ENCODE measurements around the gene DISP1.
"Not testable (repeated sequence)": the region's sequence is repeated elsewhere in the genome, so short reads cannot be mapped to it uniquely, and the experiment has no call there.

The DISP1 gene

DNA sequence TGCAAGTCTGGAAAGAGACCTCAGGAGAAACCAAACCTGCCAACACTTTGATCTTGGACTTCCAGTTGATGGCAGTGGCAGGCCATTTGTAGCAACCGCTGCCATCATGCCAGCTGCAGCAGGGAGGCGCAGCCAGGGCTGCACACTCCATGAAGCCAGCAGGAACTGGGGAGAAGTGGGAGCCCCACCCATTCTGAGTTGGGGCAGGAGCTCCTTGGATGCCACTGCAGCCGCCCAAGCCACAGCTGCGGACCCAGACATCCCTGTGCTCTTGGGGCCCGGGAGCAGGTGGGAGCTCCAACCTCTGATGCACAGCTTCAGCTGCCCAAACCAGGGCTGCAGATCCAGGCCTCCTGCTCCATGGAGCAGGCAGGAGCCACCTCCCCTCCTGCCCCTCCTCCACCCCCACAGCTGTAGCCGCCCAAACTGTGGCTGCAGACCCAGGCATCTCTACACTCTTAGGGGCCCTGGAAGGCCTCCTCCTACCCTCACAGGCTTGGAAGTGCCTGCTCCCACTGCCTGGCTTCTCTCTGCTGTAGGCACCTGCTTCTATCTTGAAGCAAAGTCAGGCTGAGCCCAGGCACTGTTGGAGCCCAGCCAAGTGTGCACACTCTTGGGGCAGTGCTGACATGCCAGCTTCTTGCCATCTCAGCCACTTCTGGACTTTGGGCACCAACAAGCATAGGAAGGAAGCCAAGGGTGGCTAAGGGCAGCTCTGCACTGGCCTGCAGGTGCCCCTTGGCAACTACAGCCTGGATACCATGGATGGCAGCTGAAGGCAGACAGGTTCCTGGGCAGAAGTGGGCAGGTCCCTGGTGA, 20.0 kb upstream of the DISP1 start:
- DNase-seq: peak; percentile 16

DNA sequence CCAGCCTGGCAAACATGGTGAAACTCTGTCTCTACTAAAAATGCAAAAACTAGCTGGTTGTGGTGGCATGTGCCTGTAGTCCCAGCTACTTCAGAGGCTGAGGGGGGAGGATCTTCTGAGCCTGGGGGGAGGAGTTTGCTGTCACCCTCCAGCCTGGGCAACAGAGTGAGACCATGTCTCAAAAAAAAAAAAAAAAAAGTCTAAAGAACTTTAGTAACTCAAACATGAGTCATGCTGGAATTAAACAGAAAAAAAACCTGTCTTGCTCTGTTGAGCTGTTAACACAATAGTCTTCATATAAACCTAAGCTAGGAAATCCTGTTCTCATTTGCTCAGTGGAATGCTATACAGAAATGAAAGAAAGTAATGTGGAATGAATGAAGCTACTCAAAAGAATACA, 16.7 kb upstream of the DISP1 start:
- no peak for DNase-seq

DNA sequence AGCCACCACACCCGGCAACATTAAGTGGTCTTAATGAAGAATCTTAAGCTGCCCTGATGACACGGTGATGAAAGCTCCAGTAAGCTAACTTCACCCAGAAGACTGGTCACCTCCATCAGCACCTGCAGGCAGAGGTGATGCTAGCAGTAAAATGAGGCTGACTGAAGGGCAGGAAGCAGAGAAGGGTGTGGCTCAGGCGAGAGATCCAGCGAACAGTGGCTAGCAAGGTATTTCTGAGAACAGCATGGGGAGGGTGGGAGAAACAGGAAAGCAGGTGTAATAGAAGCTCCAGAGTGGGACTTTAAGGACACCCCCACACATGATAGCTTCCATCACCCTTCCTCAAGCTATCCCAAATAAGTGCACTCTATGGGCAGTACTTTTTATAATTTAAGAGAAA, 15.9 kb upstream of the DISP1 start:
- DNase-seq: no peak

DNA sequence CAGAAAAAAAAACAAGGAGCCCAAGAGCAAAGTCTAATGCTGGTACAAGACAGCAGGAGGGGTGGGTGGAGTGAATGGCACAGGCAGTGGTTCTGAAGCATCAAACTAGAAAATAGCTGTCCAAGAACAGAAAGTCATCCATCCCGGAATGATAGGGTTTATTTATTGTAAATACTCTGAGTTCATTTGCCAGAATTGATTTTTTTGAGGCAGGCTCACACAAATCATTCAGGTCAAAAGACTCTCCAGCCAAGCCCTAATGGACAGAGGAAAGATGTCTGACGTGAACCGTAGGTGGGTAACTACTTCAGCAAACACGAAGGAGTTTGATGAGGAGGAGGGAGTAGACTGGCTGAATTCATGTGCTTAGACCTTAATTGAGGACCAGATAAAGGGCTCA, 13.8 kb upstream of the DISP1 start:
- DNase-seq: no peak

DNA sequence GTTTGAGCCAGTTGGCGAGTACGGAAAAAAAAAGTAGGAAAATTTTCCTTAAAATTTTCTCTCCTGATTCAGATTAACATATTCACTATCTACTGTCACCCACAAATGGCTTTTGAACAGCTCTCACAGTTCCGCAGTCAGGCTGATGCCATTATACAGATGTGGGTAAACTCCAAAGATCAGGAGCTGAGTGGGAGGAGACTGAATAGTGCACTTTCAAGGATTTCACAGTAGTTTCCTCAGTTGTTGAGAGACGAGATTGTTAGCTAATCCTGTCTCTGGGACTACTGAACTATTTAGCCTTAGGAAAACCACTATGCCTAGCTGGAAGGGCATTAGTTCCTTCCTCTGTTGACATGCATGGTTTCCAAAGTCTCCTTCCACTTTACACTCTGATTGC, 3.2 kb upstream of the DISP1 start:
- no peak for DNase-seq

DNA sequence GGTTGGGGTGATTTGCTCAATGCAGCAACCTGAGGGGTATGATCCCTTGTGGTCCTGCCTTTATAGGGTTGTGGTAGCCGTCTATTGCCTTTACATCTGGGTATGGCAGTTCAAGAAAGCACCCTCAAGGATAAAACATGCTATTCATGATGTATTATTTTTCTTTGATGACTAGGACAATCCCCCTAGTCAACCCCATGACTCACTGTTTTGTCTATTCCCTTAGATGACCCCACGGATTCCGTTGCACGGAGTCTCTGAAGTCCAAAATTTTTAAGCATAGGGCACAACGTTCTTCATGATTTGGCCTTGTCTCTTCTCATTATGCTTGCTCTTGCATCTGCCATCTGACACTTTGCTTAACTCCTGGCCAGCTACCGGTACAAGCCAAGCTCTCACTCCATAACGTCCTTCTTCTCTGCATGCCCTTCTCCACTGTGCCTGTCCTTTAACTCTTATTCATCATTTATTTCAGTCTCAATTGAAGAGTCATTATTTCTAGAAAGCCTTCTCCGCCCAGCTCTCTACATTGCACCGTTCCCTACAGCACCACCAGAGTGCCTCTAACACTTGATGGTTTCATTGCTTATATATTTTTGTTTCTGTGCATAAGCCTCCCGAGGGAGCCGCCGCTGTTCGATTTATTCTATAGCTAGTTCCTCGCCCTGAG, 838 bp upstream of the DISP1 start:
- no peak for DNase-seq

DNA sequence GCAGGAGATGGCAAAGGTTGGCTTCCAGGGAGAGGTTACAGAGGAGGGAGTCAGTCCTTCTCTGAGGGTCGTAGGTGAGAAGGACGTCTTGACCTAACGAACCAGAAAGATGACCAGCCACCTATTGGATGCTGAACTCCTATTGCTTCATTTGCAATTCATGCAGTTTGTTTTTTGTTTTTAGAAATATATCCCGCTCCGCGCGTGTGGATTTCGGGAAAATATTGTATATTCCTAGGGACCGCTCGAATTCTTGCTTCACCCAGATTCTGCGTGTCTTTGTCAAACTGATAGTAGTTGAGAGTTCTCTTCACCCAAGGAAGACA, 564 bp downstream of the DISP1 start:
- no peak for DNase-seq

DNA sequence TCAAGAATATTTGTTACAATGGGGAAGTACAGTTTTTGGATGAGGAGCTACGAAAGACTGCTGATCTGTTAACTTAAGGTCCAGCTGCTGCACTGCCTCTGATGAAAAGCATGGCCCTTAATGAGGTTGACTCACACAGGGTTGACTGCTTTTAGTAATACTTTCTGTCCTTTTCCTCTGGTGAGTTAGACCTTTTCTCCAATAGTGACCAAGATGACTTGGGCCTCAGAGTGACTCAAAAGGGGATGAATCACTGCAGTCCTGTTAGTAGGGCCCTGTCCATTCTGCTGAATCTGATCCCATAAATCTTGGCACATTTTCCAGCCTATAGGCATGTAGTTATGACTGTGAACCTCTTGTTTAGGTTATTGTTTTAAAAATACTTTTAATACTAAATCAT, 2.7 kb downstream of the DISP1 start:
- DNase-seq: no peak

DNA sequence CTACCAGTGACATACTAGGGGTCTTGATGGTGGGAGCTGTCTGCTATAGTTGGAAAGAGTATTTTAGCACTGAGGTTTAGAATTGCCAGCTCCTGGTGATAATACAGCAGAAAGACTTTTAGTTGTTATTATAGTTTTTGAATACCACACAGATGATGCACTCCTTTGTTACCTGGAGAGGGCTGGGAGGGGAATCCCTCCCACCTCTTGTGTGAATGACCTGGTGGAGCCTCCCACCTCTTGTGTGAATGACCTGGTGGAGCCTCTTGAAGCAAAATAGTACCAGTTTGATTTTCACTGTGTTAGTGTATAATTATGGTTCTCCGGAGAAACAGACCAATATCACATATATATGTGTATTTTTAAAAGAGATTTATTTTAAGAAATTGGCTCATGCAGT, 3.3 kb downstream of the DISP1 start:
- no peak for DNase-seq

DNA sequence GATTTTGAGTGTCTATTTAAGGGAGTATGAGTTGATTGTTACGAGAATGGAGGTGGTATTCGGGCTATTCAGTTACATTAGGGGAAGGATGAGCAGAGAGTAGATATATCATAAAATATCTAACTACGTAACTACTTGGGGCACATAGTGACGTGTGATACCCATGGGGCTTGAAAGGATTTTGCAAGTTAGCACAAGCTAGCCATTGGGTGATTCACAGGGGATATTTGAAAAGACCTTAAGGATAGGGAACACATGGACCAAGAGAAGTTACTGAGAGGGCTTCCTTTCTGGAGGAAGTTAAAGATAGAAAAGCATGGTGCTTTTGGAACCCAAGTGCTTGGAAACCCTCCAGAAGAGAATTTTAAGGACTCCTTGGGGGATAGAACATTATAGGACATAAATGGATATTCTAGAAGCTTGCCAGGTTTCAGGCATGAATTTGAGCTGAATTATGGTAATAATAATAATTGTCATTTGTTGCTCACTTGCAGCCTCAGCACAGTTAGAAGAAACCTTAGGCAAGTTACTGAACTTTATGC, 5.4 kb downstream of the DISP1 start:
- DNase-seq: no peak

DNA sequence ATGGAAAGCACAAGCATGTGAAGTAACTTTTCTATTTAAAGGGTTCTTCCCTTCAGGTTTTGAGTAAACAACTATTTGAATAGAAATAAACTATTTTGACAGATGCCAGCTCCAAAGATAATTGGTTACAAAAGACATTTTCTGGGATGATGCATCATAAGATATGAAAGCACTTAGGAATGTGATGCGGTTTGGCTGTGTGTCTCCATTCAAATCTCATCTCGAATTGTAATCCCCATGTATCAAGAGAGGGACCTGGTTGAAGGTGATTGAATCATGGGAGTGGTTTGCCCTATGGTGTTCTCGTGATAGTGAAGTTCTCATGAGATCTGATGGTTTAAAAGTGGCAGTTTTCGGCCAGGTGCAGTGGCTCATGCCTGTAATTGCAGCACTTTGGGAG, 6.4 kb downstream of the DISP1 start:
- DNase-seq: no peak

DNA sequence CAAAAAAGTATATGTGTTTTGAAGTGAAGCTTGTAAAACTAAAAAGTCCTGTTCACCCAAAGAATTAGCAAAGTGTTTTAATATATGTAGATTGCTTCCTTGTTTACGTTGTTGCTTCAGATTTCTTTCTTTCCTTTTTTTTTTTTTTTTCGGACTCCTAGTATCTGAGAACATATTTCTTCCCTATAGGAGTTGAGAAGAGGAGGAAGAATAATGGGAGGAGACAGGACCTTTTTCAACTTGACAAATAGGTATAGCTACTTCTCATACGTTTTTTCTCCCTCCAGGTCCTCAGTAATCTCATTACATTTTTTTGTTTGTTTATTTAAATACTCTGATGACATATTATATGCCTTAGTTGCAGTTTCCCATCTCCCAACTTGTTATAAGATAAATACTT, 8.9 kb downstream of the DISP1 start:
- DNase-seq: no peak

DNA sequence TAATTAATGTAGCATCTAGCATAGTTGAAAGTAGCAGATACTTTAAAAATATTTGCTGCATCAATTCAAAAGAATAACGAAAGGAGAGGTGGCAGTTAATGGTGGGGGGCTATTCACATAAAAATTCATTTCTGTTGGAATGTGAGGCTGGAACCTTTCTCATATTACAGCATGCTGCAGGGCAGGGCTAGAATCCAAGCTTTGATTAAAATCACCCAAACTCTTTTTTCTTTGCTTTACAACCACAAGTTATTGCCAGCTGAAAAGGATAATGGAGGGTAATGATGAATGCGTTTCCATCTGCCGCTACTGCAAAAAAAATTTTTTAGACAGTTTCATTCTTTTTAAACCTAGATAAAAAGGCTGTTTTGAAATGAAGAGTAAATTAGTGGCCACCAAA, 9.8 kb downstream of the DISP1 start:
- no peak for DNase-seq

DNA sequence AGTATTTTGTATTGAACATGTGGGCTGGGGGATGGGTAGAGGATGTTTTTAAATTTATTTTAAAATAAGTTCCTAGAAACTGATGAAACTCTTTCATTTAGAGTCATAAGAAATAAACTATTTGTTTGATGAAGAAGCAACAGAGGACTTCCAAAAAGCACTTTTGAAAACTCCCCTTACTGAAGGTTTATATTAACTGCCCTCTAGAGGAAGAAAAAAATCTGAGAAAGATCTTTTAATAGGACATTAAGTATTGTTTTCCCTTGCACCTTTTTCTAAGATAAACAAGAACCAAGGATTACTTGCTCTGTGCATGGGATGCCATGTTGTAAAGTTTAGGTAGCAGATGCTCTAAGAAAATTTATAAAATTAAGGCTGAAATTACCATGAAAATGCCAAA, 14.1 kb downstream of the DISP1 start:
- no peak for DNase-seq

DNA sequence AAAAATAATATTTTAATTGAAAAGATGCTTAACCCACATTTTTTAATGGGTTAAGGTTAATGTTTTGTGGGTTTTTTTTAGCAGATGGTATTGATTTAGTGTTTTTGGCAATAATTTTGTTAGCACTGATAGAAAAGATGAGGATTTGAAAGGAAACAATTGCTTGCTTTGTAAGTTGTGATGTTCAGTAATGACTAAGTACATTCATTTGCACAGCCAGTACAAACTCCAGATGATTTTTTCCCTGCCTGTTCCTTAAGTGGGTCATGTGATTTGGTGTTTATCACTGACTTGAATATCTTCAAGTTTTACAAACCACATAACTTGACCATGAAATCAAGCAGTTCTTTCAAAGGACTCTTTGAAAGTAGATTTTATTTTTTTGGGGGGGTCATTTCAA, 15.0 kb downstream of the DISP1 start:
- DNase-seq: no peak

DNA sequence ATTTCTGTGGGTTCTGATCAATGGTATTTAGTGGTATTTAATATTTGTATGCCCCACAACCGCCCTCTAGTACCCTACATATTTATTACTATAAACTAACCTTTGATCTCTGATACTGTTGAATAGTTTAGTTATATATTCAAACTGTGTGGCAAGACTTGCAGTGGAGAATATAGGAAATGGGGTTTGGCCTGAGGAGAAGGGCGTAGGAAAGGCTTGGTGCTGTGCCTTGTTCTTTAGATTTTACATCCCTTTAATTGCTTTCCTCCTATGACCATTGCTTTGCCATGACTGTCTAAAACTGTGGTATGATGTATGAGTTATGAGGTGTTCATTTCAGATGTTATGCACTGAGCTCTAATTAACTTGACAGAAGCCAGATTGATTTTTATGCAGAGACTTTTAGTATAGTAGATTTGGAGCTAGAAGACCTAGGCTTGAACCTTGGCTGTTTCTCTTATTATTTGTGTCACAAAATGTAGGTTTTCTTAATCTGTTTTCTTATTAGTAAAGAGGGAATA, 18.6 kb downstream of the DISP1 start:
- DNase-seq: no peak

DNA sequence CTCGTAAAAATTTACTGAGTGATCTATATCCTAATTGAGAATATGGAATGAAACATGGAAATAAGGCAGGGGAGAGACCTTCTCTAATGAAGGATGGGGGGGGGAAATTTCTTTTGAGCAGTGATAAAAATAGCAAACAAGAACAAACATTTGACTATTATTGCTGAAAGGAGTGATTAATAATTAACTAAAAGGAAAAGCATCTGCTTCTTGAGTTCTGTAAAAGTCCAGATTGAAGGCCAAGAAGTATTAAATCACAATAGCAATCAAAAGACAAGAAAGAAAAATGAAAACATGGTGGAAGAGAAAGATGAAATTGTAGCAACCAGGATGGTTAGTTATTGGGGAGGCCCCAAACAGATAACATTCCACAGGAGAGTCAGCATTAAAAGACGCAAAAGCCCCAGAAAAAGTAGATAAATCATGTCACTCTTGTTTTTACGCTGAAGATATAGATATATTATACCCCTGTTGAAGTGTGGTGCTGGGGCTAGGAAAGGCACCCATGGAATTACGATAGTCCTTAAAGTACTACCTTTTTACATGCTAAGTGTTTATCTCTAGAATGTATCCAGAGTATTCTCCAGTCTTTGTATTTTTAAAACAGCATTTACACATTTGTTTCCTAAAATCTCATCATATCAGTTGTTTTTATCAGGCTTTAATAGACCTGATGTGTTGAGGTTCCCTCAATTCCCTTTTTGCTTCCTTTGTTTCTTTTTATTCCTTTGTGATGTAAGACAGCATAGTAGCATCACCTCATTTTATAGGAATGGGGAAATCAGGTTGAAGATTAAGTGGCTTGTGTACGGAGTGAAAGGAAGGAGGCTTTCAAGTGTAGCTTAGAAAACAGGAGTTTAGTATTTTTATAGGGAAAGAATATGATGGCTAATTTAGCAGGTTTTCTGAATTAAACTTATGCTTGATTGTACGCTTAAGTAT, 28.9 kb downstream of the DISP1 start:
- DNase-seq: no peak

DNA sequence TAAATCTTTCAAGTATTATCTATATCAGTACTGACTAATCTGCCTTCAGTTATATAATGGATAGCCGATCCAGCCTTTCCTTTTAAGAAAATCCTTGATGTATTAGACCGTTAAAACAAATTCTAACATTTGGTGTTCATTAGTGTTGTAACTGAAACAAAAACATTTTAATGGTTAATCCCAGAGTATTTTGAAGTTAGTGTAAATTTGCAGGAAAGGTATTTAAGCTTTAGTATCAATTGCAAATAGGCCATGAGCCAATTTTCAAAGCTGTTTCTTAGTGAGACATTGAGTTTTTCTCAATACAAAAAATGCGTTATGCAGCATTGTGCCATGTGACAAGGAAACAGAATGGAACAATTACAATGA, 29.6 kb downstream of the DISP1 start:
- no peak for DNase-seq

DNA sequence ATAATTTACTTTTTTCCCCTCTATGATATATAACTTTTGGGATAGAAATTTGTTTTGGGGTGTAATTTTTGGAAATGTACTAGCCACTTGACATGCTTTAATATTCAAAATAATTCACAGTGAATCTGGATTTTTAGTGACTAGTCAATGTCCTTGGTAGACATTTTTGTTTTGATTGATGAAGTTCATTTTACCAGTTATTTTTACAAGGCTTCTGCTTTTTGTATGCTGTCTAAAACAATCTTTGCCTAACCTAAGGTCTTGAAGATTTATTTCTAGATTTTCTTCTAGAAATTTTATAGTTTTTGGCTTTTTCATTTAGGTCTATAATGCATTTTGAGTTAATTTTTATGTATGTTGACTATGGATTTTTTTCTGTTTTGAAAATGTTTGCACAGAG, 30.9 kb downstream of the DISP1 start:
- DNase-seq: no peak

DNA sequence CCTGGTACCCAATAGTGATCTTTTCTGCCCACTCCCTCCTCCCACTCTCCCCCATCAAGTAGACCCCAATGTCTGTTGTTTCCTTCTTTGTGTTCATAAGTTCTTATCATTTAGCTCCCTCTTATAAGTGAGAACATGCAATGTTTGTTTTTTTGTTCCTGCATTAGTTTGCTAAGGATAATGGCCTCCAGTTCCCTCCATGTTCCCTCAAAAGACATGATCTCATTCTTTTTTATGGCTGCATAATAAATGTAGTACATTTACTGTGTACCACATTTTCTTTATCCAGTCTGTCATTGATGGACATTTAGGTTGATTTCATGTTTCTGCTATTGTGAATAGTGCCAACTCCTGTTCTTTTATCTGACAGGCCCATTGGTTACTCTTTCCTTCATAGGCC, 35.7 kb downstream of the DISP1 start:
- DNase-seq: not testable (repeated sequence)

DNA sequence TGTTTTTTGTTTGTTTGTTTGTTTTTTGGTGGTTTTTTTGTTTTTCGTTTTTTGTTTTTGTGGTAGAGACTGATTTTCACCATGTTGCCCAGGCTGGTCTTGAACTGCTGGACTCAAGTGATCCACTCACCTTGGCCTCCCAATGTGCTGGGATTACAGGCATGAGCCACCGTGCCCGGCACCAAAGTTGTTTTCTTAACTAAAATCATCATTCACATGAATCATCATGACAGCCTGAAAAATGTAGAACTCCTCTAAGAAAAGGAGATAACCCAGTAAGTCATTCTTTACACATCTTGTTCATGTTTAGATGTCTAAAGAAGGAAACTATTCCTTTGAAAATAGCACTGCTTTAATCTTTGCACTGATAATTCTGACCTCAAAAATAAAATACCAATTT, 37.5 kb downstream of the DISP1 start:
- no peak for DNase-seq

DNA sequence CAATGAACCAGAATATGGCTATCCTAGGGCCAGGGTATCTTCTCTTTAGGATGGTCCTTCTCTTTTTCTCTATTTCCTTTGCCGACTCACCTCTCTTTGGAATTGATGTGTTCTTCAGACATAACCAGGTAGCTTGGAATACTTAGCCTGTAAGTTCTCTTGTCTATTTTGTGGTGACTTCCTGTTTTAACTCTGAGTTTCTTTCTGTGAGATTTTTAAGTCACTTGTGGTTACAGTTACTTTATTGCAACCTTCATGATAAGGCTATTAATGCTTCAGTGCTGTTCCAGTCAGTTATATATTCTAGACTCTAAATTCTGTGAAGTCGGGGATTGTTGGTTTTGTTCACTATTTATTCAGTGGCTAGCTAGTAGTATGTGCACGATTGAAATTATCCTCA, 46.2 kb downstream of the DISP1 start:
- DNase-seq: no peak

Measured in NCI-H82 (cell line).